HK-2 (cell line): ENCODE data around the gene ZNF544.

Experiments used
- DNase-seq: peaks from one replicate; pipeline ENCODE4 v3.0.0-alpha.2; 2018; ENCODE audit not compliant: unreplicated experiment

The ZNF544 gene

DNA sequence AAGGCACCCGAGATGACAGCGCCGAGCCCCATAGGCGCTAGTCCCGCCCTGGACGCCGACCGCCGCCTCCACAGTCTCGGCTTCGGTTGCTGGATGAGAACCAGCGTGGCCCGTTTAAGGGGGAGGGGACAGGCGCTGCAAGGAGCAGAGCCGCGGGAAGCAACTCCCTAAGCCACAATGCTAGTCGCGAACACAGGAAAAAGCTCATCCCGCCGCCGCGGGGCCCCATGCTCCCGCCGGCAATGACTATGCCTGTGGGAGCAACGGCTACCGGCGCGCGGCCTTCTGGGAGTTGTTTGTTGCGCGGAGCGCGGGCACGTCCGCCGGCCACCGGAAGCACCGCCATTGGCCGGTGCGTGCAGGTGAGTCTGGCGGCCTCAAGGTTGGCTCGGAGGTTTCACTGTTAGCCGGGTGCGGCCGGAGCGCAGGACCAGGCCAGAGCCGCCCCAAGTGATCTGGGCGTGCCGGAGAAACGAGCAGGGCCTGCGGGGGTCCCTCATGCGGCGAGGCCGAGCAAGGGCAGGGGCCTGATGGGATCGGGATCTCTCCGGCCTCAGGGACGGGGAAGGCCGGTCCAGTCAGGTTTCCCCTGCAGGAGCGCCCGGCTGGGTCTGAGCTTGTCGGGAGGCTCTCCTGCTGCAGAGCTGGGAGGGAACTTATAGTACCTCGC lies at the start of gene ZNF544:
Gene ZNF544, plus strand, starts transcription at position 330 of the 670 bp plus-strand sequence. CDS start 15,110 bp downstream, outside the sequence.
- peak; percentile 91 for DNase-seq

GRCh38 chr19:58181902-58182576 lies 46.7 kb upstream of the ZNF544 start:
- DNase-seq = peak; percentile 67

GRCh38 chr19:58182577-58182988 lies 46.1 kb upstream of the ZNF544 start:
- no peak for DNase-seq

DNA sequence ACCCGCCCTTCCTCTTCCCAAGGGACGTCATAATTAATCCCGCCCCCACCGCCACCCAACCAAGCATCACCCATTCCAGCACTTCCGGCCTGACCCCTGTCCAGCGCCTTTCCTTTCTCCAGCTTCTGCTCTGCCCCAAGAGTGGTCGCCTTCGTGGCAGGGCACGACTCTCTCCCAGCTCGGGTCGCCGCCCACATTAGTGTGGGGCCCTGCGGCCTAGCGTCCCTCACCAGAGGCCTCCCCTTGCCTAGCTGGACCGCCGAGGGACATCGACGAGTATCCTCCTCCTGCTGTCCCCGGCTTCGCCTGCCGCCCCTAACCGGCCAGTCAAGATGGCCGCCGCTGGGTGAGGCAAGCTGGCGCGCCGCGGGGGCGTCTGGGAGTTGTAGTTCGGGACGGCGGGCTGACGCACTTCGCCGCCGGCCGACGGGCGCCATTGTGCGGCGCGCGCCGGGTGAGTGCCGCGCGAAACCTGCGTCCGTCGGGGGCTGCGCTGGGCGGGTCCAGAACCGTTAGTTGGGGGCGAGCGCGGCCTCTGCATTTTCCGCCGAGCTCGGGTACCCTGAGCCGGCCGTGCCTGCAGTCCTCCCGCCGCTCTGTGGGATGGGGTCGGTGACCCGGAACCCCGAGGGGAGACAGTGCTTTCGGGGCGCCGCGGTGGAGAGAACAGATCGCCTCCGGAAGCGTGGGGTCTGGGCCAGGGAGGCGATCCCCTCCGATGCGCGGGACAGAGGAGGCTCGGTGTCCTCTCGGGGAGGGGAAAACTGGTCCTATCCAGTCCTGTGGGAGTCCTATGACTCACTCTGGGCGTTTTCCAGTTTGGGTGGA lies 45.5 kb upstream of the ZNF544 start, which contains the start of gene ZNF274:
Gene ZNF274, plus strand, starts transcription at position 73 of the 828 bp plus-strand sequence. CDS start 905 bp downstream, outside the sequence.
- peak; percentile 99 for DNase-seq

GRCh38 chr19:58183817-58184215 lies 44.9 kb upstream of the ZNF544 start:
- no peak for DNase-seq

- DNase-seq = peak; percentile 27
These were observed 31.7 kb upstream of the ZNF544 start for GRCh38 chr19:58196901-58197616.

- DNase-seq = no peak
These were observed 24.8 kb upstream of the ZNF544 start for GRCh38 chr19:58203814-58204475.

DNA sequence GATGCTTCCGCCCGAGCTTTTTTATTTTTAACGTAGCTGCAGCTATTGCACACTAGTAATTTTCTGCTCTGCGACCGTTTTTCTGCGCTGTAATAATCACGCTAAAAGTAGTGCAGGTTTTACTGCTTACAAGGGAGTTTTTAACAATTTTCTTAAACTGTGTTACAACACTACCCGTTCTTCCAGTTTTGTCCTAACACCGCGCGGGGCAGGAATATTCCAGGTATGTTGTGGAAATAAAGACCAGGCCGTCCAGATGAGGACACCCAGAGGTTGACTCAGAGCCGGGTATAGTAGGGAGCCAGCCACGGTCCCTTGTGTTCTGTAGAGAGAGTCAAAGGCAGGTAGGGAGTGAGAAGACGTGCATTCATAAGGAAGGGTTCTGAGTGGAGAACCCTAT lies 24.1 kb upstream of the ZNF544 start:
- no peak for DNase-seq

DNA sequence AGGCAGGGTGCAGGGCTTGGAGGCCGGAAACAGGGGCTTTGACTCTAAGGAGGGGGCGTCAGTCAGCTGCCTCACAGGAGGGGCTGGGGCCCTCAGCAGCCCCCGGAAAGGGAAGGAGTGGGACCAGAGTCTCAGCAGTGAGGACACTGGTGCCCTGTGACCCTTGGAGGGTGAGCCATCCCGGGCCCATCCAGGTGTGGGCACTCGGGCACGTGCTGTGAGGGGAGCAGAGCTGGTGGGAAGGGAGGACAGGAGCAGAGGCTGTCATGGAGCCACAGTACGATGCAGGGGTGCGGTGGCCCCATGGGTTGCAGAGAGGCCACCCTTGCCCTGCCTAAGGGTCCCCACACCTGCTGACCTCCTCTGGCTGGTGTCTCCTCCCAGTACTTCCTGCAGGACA lies 19.1 kb upstream of the ZNF544 start:
- no peak for DNase-seq

GRCh38 chr19:58212336-58213074 lies 16.2 kb upstream of the ZNF544 start:
- no peak for DNase-seq

- DNase-seq = no peak
These were observed 15.7 kb upstream of the ZNF544 start for GRCh38 chr19:58213075-58213369.

- no peak for DNase-seq
These were observed 11.6 kb upstream of the ZNF544 start for GRCh38 chr19:58217069-58217481.

GRCh38 chr19:58217607-58218391 lies 10.9 kb upstream of the ZNF544 start:
- DNase-seq = no peak

GRCh38 chr19:58218899-58219298 lies 9.8 kb upstream of the ZNF544 start:
- peak; percentile 15 for DNase-seq

DNA sequence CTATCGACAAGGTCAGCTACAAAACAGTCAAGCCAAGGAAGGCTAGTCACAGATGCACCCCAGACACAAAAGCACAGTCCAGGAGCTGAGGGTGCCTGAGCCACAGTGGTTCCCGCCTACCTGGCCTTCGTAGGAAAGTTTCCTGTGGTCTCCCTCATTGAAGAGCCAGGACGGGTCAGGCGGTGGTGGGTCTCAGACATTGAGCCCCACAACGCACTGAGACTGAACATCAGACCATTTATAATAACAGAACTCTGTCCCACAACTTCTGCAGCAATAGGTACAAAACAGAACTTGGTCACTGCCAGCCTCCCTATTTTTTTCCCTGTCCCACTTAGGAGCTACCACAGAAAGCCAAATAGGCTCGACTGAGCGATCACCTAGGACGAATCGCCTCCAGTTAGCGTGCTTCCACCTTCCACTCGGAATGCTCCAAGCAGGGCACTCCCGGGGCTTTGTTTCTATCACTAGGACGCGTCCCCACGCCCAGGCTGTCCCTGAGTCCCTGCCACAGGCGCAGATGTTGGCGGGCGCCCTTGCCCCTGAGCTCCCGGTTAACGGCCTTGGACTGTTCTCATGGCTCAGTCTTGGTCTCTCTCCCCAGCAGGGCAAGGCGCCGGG lies 640 bp upstream of the ZNF544 start:
- peak; percentile 45 for DNase-seq

- peak; percentile 33 for DNase-seq
These were observed 533 bp downstream of the ZNF544 start for GRCh38 chr19:58229255-58229639.

DNA sequence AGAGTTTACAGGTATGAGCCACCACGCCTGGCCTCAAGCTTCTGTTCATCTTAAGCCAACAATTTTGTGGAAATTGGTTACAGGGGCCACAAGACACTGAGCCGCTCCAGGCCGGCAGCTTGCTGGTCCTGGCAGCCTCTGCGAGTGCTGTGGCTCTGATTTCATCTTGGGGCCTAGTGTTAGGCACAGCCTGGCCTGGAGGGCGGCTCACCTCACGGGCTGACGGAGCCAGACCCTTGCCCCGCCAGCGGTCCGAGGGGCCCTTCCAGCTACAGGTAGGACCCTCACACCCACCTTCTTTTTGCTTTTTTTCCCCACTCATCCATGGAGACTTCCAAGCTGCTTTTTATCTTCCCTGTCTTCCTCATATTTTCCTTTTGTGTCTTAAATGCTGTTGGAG lies 8.6 kb downstream of the ZNF544 start:
- DNase-seq = no peak

- DNase-seq = no peak
These were observed 14.6 kb downstream of the ZNF544 start for GRCh38 chr19:58243351-58243750.

DNA sequence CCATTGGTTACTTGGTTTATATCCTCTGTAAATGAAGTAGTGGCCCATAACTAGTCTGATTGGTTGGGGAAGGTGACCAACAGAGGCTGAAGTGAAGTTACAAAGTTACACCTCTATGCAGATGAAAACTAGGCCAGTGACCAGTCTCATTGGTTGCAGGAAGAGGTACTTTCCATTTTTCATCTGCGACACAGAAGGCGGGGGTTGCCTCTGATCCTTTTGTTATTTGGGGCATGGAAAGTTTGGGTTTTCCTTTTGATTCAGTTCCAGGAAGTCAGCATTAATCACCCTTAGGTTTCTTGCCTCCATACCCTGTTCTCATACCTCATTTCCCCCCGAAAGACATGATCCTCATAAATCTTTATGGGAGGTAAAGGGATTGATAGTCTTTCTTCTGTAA lies 20.2 kb downstream of the ZNF544 start:
- DNase-seq = no peak
